Lower lobe of right lung (tissue), 2 donors: ENCODE data around the gene ADD1. TPM values are rescaled to one million over a fixed set of nuclear protein-coding genes. Genes with fewer than 3 reads are reported as not detected.
A peak's percentile ranks its signal among the peaks of the same experiment; 100 is the strongest.

Source experiments
- ATAC-seq, 2 donors: fragments of 200-7000 bp; cut with Tn5 transposase; one replicate each; pipeline ENCODE4 v1.9.1; 2020 to 2022; ENCODE audit warnings: mild to moderate bottlenecking in 2 of 2, moderate library complexity in 2 of 2
- DNase-seq: peaks from one replicate; pipeline ENCODE4 v3.0.0-alpha.2; 2020
- H3K27ac ChIP-seq: fragments of 200-600 bp; one replicate; pipeline ENCODE4 v1.8.0; 2022
- H3K27me3 ChIP-seq: fragments of 200-600 bp; one replicate; pipeline ENCODE4 v1.8.0; 2022; ENCODE audit warnings: low read depth
- H3K36me3 ChIP-seq: fragments of 200-600 bp; one replicate; pipeline ENCODE4 v1.8.0; 2022; ENCODE audit warnings: mild to moderate bottlenecking
- H3K4me1 ChIP-seq: fragments of 200-600 bp; one replicate; pipeline ENCODE4 v1.8.0; 2022
- H3K4me3 ChIP-seq: fragments of 200-600 bp; one replicate; pipeline ENCODE4 v1.8.0; 2022; ENCODE audit warnings: mild to moderate bottlenecking
- H3K9me3 ChIP-seq: fragments of 200-600 bp; one replicate; pipeline ENCODE4 v1.8.0; 2022
- CTCF ChIP-seq: fragments of 200-600 bp; IDR thresholded peaks from one replicate; pipeline ENCODE4 v1.8.0; 2022; ENCODE audit warnings: antibody characterized with exemption, mild to moderate bottlenecking
- intact Hi-C: fragments of 100-400 bp; cut with DNase I; formaldehyde crosslinking; loops from one replicate; pipeline ENCODE4 v1.11.0; 2022
- total RNA-seq: library from RNA; stranded (reverse); fragmentation: NEBNext Ultra II Directional; extraction: Animal tissue kit (Norgen Biotek cat#: 25700); gene quantifications from one replicate; pipeline ENCODE4 v1.2.1, GENCODE V29; 2021
- donor health status: DM: no; HTN: yes; CAD: no; lungs with severe emphysema.

Gene ADD1
- total RNA-seq, 1 donor from 2014 or later = 279 TPM

- intact Hi-C loops = no loop called here
- TF ChIP-seq CTCF = peak; percentile 31
Measured at GRCh38 chr4:2931512-2932301, 88.1 kb downstream of the ADD1 start.

DNA sequence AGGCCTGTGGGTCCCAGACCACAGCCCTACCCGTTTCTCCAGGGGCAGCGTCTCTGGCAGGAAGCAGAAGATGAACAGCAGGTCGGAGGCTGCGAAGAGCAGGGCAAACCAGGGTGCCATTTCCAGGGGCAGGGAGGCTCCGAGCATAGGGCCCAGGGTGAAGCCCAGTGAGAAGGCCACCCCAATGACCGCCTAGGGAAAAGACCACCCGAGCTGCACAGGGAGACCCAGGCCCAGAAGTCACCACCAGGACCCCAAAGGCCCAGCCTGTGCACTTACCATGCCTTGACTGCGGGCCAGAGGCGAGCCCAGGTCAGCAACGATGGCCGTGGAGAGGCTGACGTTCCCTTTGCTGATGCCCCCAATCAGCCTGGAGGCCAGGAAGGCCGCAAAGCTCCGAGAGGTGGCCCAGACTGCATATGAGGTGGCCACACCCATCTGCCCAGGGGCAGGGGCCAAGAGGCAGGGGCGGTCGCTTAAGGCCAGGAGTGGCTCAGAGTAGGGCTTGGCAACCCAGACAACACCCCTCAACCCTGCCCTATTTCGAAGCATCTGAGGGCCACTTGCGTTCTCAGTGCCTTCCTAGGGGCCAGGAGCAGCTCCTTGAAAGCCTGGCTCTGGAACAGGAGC is 88.8 kb downstream of the ADD1 start:
- peaks cover 74% of the 10 kb centered on the region for H3K4me1 ChIP-seq
- H3K36me3 ChIP-seq = peaks cover 50% of the 10 kb centered on the region
- TF ChIP-seq CTCF = no peak
- no peaks in the 10 kb centered on the region for H3K27me3 ChIP-seq
- intact Hi-C loops = no loop called here
- peak overlapping the region; percentile 97 for H3K27ac ChIP-seq
- DNase-seq = peak; percentile 50
- H3K9me3 ChIP-seq = no peaks in the 10 kb centered on the region
- H3K4me3 ChIP-seq = peak overlapping the region; percentile 22
- no peak for ATAC-seq

More at GRCh38 chr4:2931512-2932301, 88.1 kb downstream of the ADD1 start:
- peak overlapping the region; percentile 97 for H3K27ac ChIP-seq
- H3K36me3 ChIP-seq = peaks cover 51% of the 10 kb centered on the region
- peaks cover 67% of the 10 kb centered on the region for H3K4me1 ChIP-seq
- H3K4me3 ChIP-seq = peak overlapping the region; percentile 22
- ATAC-seq = peak; percentile 2 to 41
- H3K27me3 ChIP-seq = no peaks in the 10 kb centered on the region
- peak; percentile 89 for DNase-seq
- no peaks in the 10 kb centered on the region for H3K9me3 ChIP-seq

GRCh38 chr4:2932951-2933565 is 89.4 kb downstream of the ADD1 start:
- peaks cover 50% of the 10 kb centered on the region for H3K36me3 ChIP-seq
- H3K4me3 ChIP-seq = peak overlapping the region; percentile 97
- intact Hi-C loops = no loop called here

GRCh38 chr4:2933566-2934076 is 90.0 kb downstream of the ADD1 start:
- Histone ChIP-seq H3K36me3 (peaks cover 50% of the 10 kb centered on the region), H3K4me3 (peak overlapping the region; percentile 97), H3K4me1 (peaks cover 74% of the 10 kb centered on the region), H3K9me3 (no peaks in the 10 kb centered on the region), H3K27me3 (no peaks in the 10 kb centered on the region), H3K27ac (peak overlapping the region; percentile 97)
- intact Hi-C loops = no loop called here
- TF ChIP-seq CTCF = no peak
- DNase-seq = no peak
- ATAC-seq = no peak

More at GRCh38 chr4:2932951-2933565, 89.4 kb downstream of the ADD1 start:
- no peak for ATAC-seq
- Histone ChIP-seq H3K27ac (peak overlapping the region; percentile 97), H3K9me3 (no peaks in the 10 kb centered on the region), H3K4me1 (peaks cover 74% of the 10 kb centered on the region), H3K27me3 (no peaks in the 10 kb centered on the region)
- no peak for TF ChIP-seq CTCF
- DNase-seq = peak; percentile 51

DNA sequence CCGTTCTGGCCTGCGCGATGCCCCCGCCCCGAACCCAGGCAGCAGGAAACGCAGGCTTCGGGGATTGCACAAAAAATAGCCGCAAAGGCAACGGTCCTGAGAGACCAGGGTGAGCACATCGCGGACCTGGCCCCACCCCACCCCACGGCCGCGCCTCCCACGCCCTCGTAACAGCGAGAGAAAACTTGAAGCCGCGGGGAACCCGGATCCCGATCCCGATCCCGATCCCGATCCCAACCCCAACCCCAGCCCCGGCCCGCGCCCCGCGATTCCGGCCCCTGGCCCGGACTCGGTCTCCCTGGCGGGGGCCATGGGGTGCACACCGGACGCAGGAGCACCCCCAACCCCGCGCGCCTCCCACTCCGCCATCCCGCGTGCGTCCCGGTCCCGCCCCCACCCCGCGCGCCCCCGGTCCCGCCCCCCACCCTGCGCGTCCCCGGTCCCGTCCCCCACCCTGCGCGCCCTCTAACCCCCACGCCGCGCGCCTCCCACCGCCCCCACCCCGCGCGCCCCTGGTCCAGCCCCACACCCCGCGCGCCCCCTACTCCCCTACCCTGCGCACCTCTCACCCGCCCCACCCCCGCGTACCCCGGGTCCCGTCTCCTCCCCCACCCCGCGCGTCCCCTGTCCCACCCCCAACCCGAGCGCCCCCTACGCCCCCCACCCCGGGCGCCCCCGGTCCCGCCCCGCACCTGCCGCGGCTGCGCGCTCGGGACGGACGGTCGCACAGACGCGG is 90.6 kb downstream of the ADD1 start:
- ATAC-seq = peak; percentile 22 to 29
- DNase-seq = peak; percentile 85
- peak overlapping the region; percentile 97 for H3K4me3 ChIP-seq
- no peaks in the 10 kb centered on the region for H3K9me3 ChIP-seq
- H3K4me1 ChIP-seq = peaks cover 72% of the 10 kb centered on the region
- TF ChIP-seq CTCF = no peak
- intact Hi-C loops = no loop called here
- H3K27me3 ChIP-seq = no peaks in the 10 kb centered on the region
- H3K36me3 ChIP-seq = peaks cover 50% of the 10 kb centered on the region
- H3K27ac ChIP-seq = peak overlapping the region; percentile 97
